T-helper 17 cell (primary cell): ENCODE data around the gene TBC1D22A. TPM values are rescaled to one million over a fixed set of nuclear protein-coding genes. Genes with fewer than 3 reads are reported as not detected.

Experiments
- ATAC-seq: fragments of 150-1000 bp; cut with Tn5 transposase; 2 replicates; pipeline ENCODE4 v1.10.0; 2021; ENCODE audit warnings: mild to moderate bottlenecking, moderate library complexity
- DNase-seq, 3 donors: peaks; one replicate each; pipeline versions ENCODE4 v3.0.0 to v3.0.0-alpha.2; 2020 to 2021
- H3K9me3 ChIP-seq: one replicate; pipeline ENCODE4 v1.7.0; 2013; ENCODE audit warnings: low read length, mild to moderate bottlenecking; ENCODE audit not compliant: control insufficient read depth, poor library complexity, severe bottlenecking
- H3K27ac Mint-ChIP-seq: one replicate; pipeline ENCODE4 v1.8.0; 2022; ENCODE audit warnings: mild to moderate bottlenecking, moderate library complexity, mixed read lengths
- H3K27me3 Mint-ChIP-seq: one replicate; pipeline ENCODE4 v1.8.0; 2022; ENCODE audit warnings: mixed read lengths
- H3K36me3 Mint-ChIP-seq: one replicate; pipeline ENCODE4 v1.8.0; 2022; ENCODE audit warnings: low read depth, mixed read lengths
- H3K4me1 Mint-ChIP-seq: one replicate; pipeline ENCODE4 v1.8.0; 2022; ENCODE audit warnings: mild to moderate bottlenecking, mixed read lengths
- H3K4me3 Mint-ChIP-seq: one replicate; pipeline ENCODE4 v1.8.0; 2022; ENCODE audit warnings: mild to moderate bottlenecking, moderate library complexity, mixed read lengths
- total RNA-seq, 4 donors: library from RNA in 2 of 4; stranded (reverse) in 2 of 4; gene quantifications; one replicate each; pipeline ENCODE4 v1.2.3 and lab custom pipeline; 2022 to 2026

TBC1D22A gene
- total RNA-seq, 2 donors from 2014 or later = 42.1 to 43.8 TPM

GRCh38 chr22:46963672-46964545 lies 201.5 kb downstream of the TBC1D22A start:
- H3K27ac Mint-ChIP-seq = no peak overlapping the region

DNA sequence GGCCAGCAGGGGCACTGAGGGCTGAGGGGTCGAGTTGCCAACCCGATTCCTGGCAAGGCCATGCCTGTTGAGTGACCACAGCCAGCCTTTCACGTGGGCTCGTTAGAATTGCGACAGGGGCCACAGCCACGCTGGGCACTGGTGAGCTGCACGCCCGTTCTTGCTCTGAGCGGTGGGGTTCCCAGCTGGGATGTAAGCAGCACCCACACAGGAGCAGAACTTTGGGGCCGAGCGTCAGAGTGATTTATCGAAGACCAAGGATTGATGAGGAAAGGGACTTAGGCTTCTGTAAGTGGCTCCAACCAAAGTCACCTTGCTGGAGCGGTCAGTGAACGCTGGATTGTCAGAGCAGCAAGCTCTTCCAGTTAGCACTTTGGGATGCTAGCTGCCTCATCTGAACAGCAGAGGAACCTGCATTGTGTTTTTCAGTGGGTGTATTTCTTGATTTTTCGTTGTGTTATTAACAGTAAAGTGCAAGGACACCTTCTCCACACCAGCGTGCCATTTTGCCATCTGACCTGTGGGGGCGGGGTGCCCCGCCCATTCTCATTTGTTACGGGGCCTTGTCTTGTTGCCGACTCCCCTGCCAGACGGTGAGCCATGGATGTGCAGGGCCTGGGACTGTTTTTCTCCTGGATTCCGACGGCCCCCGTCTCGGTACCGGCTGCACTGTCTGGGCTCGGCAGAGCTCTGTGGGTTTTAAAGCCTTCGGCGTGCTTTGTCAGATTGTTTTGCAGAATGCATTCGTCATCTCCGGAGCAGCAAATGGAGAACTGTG lies 202.5 kb downstream of the TBC1D22A start:
- Mint-ChIP-seq H3K36me3 (peaks cover 3% of the 10 kb centered on the region), H3K4me1 (peaks cover 54% of the 10 kb centered on the region), H3K4me3 (no peak overlapping the region), H3K27me3 (no peaks in the 10 kb centered on the region), H3K27ac (no peak overlapping the region)
- DNase-seq (no peak), ATAC-seq (no peak)
- no peaks in the 10 kb centered on the region for H3K9me3 ChIP-seq

More at GRCh38 chr22:46963672-46964545, 201.5 kb downstream of the TBC1D22A start:
- no peak for ATAC-seq
- DNase-seq = no peak
- Mint-ChIP-seq H3K36me3 (peaks cover 3% of the 10 kb centered on the region), H3K27me3 (no peaks in the 10 kb centered on the region), H3K4me1 (peaks cover 46% of the 10 kb centered on the region), H3K4me3 (no peak overlapping the region)
- H3K9me3 ChIP-seq = no peaks in the 10 kb centered on the region

DNA sequence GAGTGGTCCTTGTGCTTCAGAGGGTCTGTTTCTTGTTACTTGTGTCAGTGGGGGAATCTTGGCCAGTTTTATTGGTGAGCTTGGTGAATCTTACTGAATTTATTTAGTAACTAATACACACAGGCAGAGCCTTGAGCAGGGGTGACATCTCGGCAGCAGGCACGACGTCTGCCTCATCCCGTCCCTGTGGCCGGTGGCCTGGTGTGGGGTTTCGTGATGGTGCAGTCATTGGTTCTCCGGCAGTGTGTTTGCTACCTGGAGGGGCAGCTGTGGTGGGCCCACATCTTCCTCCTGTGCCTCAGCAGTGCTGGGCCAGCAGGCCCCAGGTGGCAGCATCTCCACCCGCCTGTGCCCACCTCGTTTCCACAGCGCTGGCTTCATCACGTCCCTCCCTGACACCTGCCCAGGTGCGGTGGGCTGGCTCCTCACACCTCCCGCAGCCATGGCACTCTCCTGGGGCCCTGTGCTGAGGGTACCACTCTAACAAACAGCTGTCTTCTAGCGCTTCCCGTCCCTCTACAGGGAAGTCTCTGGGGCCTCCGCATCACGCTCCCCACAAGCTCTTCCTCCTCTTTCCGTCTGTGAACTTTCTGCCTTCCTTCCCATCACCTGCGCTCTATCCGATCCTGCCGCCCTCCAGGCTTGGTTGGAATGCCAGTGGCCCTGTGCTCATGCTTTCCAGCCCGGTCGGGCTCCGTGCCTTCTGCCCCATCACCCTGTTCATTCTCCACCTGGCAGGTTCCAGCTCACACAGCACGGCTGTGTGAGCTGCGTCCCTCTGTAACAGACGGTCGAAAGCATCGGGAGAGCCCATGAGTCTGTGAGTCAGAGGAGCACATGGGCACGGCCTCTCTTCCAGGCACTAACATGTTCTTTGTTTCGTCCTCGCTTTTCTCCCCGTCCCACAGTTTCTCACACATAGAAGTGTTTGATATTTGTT lies 203.4 kb downstream of the TBC1D22A start:
- Mint-ChIP-seq H3K4me3 (no peak overlapping the region), H3K27me3 (no peaks in the 10 kb centered on the region), H3K27ac (peak overlapping the region; percentile 87), H3K4me1 (peaks cover 61% of the 10 kb centered on the region), H3K36me3 (peaks cover 7% of the 10 kb centered on the region)
- DNase-seq (no peak), ATAC-seq (no peak)
- H3K9me3 ChIP-seq = no peaks in the 10 kb centered on the region

- Mint-ChIP-seq H3K4me3 (no peak overlapping the region), H3K27ac (peak overlapping the region; percentile 87), H3K27me3 (no peaks in the 10 kb centered on the region), H3K4me1 (peaks cover 57% of the 10 kb centered on the region), H3K36me3 (peaks cover 7% of the 10 kb centered on the region)
- H3K9me3 ChIP-seq = no peaks in the 10 kb centered on the region
- ATAC-seq = no peak
- DNase-seq = no peak
Measured at GRCh38 chr22:46966495-46966845, 204.0 kb downstream of the TBC1D22A start.

DNA sequence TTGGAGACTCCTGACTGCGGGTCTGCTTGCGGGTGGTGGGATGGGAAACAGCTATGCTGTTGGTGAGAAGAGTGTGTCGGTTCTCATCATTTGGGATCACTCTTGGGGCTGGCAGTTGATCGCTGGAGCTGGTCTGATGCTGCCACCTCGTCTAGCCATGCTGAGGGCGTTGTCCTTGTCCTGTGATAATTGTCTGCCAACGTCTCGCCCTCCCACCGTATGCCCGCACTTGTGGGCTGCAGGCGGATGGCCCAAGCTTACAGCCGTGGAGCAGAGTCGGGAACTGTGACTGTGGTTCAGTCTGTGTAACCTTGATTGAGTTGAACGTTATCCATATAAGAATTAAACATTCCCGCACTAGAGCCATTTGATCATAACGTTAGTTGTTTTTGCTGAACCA lies 204.4 kb downstream of the TBC1D22A start:
- peak overlapping the region; percentile 87 for H3K27ac Mint-ChIP-seq
- H3K4me3 Mint-ChIP-seq = no peak overlapping the region
- DNase-seq (no peak), ATAC-seq (no peak)
- peaks cover 53% of the 10 kb centered on the region for H3K4me1 Mint-ChIP-seq
- H3K27me3 Mint-ChIP-seq = no peaks in the 10 kb centered on the region
- H3K9me3 ChIP-seq = no peaks in the 10 kb centered on the region
- peaks cover 7% of the 10 kb centered on the region for H3K36me3 Mint-ChIP-seq

- no peaks in the 10 kb centered on the region for H3K27me3 Mint-ChIP-seq
- H3K9me3 ChIP-seq = no peaks in the 10 kb centered on the region
- H3K4me1 Mint-ChIP-seq = peaks cover 53% of the 10 kb centered on the region
- no peak overlapping the region for H3K27ac Mint-ChIP-seq
- H3K36me3 Mint-ChIP-seq = peaks cover 10% of the 10 kb centered on the region
- no peak overlapping the region for H3K4me3 Mint-ChIP-seq
- DNase-seq = no peak
- no peak for ATAC-seq
Measured at GRCh38 chr22:46967445-46968358, 205.3 kb downstream of the TBC1D22A start.

- Mint-ChIP-seq H3K36me3 (peaks cover 10% of the 10 kb centered on the region), H3K4me1 (peaks cover 53% of the 10 kb centered on the region)
Measured at GRCh38 chr22:46968359-46968740, 205.9 kb downstream of the TBC1D22A start.

DNA sequence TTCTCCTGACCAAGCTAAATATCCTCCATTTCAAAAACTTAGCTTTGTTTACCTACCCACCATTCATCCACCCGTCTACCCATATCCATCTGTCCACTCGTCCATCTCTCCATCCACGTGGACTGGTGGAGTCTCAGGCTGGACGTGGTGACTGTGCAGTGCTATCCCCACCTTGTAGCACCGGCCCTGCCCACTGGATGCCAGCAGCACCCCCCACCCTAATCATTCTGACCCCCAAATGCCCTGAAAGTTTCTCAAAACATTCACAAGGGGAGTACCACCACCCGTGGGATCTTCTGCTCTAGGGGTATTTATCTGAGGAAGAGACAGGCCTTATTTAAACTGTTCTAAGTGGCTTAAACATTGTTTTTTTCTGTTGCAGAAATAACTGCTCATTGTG lies 206.4 kb downstream of the TBC1D22A start:
- Mint-ChIP-seq H3K27ac (peak overlapping the region; percentile 16), H3K36me3 (peaks cover 10% of the 10 kb centered on the region), H3K27me3 (no peaks in the 10 kb centered on the region), H3K4me1 (peaks cover 49% of the 10 kb centered on the region), H3K4me3 (no peak overlapping the region)
- ATAC-seq (no peak), DNase-seq (no peak)
- no peaks in the 10 kb centered on the region for H3K9me3 ChIP-seq

More at GRCh38 chr22:46968359-46968740, 205.9 kb downstream of the TBC1D22A start:
- no peaks in the 10 kb centered on the region for H3K9me3 ChIP-seq
- DNase-seq (no peak), ATAC-seq (no peak)
- Mint-ChIP-seq H3K27me3 (no peaks in the 10 kb centered on the region), H3K27ac (no peak overlapping the region), H3K4me3 (no peak overlapping the region)

DNA sequence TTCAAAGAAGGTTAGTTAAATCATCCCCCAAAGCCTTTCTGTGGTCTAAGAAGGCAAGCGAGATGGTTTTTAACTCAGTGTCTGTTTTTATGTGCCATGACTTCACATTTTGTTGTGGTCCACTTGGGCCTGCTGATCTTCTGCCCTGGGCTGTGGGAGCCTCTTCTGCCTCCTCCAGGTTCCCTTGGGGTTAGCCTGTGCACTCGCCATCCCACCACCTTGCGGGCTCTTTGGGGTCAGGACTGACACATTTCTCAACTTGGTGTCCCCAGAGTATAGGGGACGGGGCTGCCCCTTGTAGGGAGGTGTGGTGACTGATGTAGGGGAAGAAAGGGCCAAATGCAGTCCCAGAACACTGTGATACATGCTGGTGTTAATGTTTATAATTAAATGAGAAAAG lies 207.0 kb downstream of the TBC1D22A start:
- H3K27me3 Mint-ChIP-seq = no peaks in the 10 kb centered on the region
- peaks cover 44% of the 10 kb centered on the region for H3K4me1 Mint-ChIP-seq
- no peaks in the 10 kb centered on the region for H3K9me3 ChIP-seq
- no peak overlapping the region for H3K4me3 Mint-ChIP-seq
- DNase-seq = no peak
- peak; percentile 12 for ATAC-seq
- peaks cover 10% of the 10 kb centered on the region for H3K36me3 Mint-ChIP-seq
- H3K27ac Mint-ChIP-seq = peak overlapping the region; percentile 74

DNA sequence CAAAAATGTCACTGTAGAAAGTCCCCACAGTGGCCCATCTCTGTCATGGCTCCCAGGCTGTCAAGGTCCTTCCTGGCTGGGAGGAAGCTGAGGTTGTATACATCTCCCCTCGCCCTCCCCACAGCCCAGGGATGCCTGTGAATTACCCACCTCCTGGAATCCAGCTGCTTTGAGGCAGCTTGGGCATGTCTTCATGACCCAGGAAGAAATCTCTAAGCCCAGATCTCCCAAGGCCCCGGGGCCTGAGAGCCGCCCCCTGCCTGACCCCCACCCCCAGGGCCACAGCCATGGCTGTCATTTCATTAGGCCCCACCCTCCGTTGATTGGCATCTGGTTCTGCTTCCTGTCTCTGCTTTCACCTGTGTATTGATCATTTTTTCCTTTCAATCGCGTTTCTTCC lies 207.5 kb downstream of the TBC1D22A start:
- H3K4me1 Mint-ChIP-seq = peaks cover 42% of the 10 kb centered on the region
- peak overlapping the region; percentile 74 for H3K27ac Mint-ChIP-seq
- H3K9me3 ChIP-seq = no peaks in the 10 kb centered on the region
- ATAC-seq (peak; percentile 46), DNase-seq (no peak)
- peaks cover 11% of the 10 kb centered on the region for H3K36me3 Mint-ChIP-seq
- H3K4me3 Mint-ChIP-seq = peak overlapping the region; percentile 45
- no peaks in the 10 kb centered on the region for H3K27me3 Mint-ChIP-seq

DNA sequence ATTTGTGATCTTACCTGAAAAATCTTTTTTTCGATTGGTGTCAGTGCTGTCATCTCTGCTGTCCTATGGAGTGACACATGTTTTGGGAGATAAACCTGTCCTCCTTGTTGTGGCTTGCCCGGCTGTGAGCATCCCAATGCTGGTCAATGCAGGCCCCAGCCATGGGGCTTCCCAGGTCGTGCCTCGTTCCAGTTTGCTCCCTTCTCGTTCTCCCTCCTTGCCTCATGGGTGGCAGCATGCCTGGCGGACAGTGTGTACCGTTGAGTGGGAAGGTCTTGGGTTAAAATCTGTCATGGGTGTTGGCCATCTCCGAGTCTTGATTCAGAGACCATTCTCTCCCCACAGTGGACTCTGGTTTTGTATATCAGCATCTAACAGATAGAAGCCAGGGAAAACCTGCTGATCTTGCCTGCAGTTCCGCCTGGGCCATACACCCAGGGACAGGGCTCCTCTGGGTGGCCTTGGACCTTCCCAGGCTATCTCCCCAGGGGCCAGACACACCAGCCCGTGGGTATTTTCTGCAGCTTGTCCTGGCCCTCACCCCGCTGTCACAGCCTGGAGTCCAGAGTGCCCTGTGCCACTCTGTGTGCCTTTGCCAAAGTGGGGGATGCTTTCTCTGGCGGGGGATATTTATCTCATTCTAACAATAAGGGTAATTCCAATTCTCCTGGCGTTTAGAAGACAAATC lies 208.1 kb downstream of the TBC1D22A start:
- no peak for DNase-seq
- Mint-ChIP-seq H3K27me3 (no peaks in the 10 kb centered on the region), H3K4me1 (peaks cover 38% of the 10 kb centered on the region), H3K4me3 (no peak overlapping the region), H3K27ac (peak overlapping the region; percentile 74), H3K36me3 (peaks cover 14% of the 10 kb centered on the region)
- H3K9me3 ChIP-seq = no peaks in the 10 kb centered on the region
- ATAC-seq = no peak
